ENCODE data around the gene SOX5. TPM values are rescaled to one million over a fixed set of nuclear protein-coding genes. Genes with fewer than 3 reads are reported as not detected.

The SOX5 gene
- total and polyA plus RNA-seq, 2 experiments from 2014 or later, result 1.0 to 4.7 TPM

DNA sequence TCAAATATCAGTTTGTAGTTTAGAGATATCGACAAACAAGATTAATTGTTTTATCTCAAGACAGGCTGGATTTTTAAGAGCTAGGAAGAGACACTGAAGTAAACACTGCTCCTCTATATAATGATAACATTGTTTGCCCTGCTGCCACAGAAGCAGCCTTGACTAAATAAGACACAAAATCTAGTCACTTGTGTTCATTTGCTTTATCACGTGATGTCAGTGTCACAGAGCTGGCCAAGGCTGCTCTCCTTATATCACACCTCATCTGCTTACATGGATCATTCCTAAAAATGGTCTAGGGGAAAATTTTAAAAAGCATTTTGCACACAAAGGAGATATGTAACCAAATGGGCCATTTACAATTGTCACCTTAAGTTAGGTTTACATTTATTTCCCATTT, 64.1 kb downstream of the SOX5 start (continued):
- TF ChIP-seq, protein P1, sequence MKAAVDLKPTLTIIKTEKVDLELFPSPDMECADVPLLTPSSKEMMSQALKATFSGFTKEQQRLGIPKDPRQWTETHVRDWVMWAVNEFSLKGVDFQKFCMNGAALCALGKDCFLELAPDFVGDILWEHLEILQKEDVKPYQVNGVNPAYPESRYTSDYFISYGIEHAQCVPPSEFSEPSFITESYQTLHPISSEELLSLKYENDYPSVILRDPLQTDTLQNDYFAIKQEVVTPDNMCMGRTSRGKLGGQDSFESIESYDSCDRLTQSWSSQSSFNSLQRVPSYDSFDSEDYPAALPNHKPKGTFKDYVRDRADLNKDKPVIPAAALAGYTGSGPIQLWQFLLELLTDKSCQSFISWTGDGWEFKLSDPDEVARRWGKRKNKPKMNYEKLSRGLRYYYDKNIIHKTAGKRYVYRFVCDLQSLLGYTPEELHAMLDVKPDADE (IDR thresholded peaks at IDR 0.05), result no peak
- TF ChIP-seq POLR2AphosphoS5 (IDR thresholded peaks at IDR 0.05; ENCODE audit: low read depth) (no peak), CREB1 (CRISPR knock-in tag; IDR thresholded peaks at IDR 0.05; ENCODE audit: low read depth) (no peak), JUNB (IDR thresholded peaks at IDR 0.05; ENCODE audit: unreplicated experiment) (no peak), ZNF331 (CRISPR knock-in tag; IDR thresholded peaks at IDR 0.05; ENCODE audit: low read depth) (no peak), STAT1 (IDR thresholded peaks at IDR 0.05; ENCODE audit: unreplicated experiment) (no peak), ZNF114 (CRISPR knock-in tag; IDR thresholded peaks at IDR 0.05) (no peak), NANOG (IDR thresholded peaks at IDR 0.05; ENCODE audit: borderline replicate concordance) (no peak), EZH2phosphoT487 (IDR thresholded peaks at IDR 0.05; ENCODE audit: unreplicated experiment) (no peak)
- TF ChIP-seq, protein P2, sequence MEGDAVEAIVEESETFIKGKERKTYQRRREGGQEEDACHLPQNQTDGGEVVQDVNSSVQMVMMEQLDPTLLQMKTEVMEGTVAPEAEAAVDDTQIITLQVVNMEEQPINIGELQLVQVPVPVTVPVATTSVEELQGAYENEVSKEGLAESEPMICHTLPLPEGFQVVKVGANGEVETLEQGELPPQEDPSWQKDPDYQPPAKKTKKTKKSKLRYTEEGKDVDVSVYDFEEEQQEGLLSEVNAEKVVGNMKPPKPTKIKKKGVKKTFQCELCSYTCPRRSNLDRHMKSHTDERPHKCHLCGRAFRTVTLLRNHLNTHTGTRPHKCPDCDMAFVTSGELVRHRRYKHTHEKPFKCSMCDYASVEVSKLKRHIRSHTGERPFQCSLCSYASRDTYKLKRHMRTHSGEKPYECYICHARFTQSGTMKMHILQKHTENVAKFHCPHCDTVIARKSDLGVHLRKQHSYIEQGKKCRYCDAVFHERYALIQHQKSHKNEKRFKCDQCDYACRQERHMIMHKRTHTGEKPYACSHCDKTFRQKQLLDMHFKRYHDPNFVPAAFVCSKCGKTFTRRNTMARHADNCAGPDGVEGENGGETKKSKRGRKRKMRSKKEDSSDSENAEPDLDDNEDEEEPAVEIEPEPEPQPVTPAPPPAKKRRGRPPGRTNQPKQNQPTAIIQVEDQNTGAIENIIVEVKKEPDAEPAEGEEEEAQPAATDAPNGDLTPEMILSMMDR (conservative IDR thresholded peaks at IDR 0.05; ENCODE audit: low read depth in 2 of 2), result no peak
- TF ChIP-seq, protein P3, sequence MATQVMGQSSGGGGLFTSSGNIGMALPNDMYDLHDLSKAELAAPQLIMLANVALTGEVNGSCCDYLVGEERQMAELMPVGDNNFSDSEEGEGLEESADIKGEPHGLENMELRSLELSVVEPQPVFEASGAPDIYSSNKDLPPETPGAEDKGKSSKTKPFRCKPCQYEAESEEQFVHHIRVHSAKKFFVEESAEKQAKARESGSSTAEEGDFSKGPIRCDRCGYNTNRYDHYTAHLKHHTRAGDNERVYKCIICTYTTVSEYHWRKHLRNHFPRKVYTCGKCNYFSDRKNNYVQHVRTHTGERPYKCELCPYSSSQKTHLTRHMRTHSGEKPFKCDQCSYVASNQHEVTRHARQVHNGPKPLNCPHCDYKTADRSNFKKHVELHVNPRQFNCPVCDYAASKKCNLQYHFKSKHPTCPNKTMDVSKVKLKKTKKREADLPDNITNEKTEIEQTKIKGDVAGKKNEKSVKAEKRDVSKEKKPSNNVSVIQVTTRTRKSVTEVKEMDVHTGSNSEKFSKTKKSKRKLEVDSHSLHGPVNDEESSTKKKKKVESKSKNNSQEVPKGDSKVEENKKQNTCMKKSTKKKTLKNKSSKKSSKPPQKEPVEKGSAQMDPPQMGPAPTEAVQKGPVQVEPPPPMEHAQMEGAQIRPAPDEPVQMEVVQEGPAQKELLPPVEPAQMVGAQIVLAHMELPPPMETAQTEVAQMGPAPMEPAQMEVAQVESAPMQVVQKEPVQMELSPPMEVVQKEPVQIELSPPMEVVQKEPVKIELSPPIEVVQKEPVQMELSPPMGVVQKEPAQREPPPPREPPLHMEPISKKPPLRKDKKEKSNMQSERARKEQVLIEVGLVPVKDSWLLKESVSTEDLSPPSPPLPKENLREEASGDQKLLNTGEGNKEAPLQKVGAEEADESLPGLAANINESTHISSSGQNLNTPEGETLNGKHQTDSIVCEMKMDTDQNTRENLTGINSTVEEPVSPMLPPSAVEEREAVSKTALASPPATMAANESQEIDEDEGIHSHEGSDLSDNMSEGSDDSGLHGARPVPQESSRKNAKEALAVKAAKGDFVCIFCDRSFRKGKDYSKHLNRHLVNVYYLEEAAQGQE (IDR thresholded peaks at IDR 0.05; ENCODE audit: unreplicated experiment), result no peak

DNA sequence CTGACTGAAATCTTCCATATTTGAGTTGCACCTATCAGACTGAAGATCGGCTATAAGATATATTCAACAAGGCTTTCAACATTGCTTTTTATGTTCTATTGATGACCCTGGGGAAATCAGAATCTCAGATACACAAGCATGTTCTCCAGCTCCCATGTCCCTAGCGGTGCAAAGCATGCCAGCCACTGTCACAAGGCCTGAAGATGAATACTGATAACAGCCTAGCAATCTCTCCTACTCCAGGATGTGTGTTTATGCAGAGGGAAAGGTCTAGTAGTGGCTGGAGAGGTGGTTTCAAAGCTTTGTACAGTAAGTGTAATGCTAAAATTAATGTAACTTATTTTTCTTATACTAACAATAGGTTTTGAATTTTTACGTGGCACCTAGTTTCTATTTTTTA, 64.6 kb downstream of the SOX5 start:
- no peaks in the 10 kb centered on the region for H3K9me3 Mint-ChIP-seq
- H3K4me2 ChIP-seq, result no peak overlapping the region
- DNase-seq (ENCODE audit: low spot score) (no peak), ATAC-seq (no peak)
- no peak overlapping the region for H3K4me3 Mint-ChIP-seq
- no peaks in the 10 kb centered on the region for H3K36me3 ChIP-seq (ENCODE audit: insufficient read depth)
- H3K79me2 ChIP-seq (replicated peaks; ENCODE audit: insufficient read depth), result no peaks in the 10 kb centered on the region
- H3K9me2 ChIP-seq (ENCODE audit: insufficient read depth), result no peaks in the 10 kb centered on the region
- H3K27me3 Mint-ChIP-seq (ENCODE audit: insufficient read depth, low read depth, poor library complexity), result no peaks in the 10 kb centered on the region
- no peaks in the 10 kb centered on the region for H3K4me1 Mint-ChIP-seq
- no peak overlapping the region for H3K27ac Mint-ChIP-seq
- H3K4me3 ChIP-seq, result no peak overlapping the region
- H3K36me3 Mint-ChIP-seq (ENCODE audit: low read depth), result no peaks in the 10 kb centered on the region
- H3K27ac ChIP-seq (ENCODE audit: low read depth), result no peak overlapping the region
- no peaks in the 10 kb centered on the region for H3K27me3 ChIP-seq (ENCODE audit: insufficient read depth)
- H3F3A ChIP-seq (replicated peaks; ENCODE audit: low read depth), result no peaks in the 10 kb centered on the region
- H3K4me1 ChIP-seq (ENCODE audit: insufficient read depth), result no peaks in the 10 kb centered on the region
- H4K20me1 ChIP-seq (replicated peaks; ENCODE audit: insufficient read depth), result no peaks in the 10 kb centered on the region
- H2AFZ ChIP-seq, result no peak overlapping the region
- TF ChIP-seq, protein P1 (IDR thresholded peaks at IDR 0.05), result no peak
- TF ChIP-seq, protein P2 (conservative IDR thresholded peaks at IDR 0.05; ENCODE audit: low read depth in 2 of 2), result no peak
- no peak for TF ChIP-seq ZNF114 (CRISPR knock-in tag; IDR thresholded peaks at IDR 0.05)
- no peak for TF ChIP-seq NANOG (IDR thresholded peaks at IDR 0.05; ENCODE audit: borderline replicate concordance)
- no peak for TF ChIP-seq EZH2phosphoT487 (IDR thresholded peaks at IDR 0.05; ENCODE audit: unreplicated experiment)
- TF ChIP-seq EZH2 (IDR thresholded peaks at IDR 0.05; ENCODE audit: low read depth, unreplicated experiment), result no peak
- no peak for TF ChIP-seq STAT1 (IDR thresholded peaks at IDR 0.05; ENCODE audit: unreplicated experiment)
- no peak for TF ChIP-seq CREB1 (CRISPR knock-in tag; IDR thresholded peaks at IDR 0.05; ENCODE audit: low read depth)
- TF ChIP-seq JUNB (IDR thresholded peaks at IDR 0.05; ENCODE audit: unreplicated experiment), result no peak
- TF ChIP-seq, protein P3 (IDR thresholded peaks at IDR 0.05; ENCODE audit: unreplicated experiment), result no peak
- no peak for TF ChIP-seq POLR2AphosphoS5 (IDR thresholded peaks at IDR 0.05; ENCODE audit: low read depth)
